Tibial nerve (tissue), 3 donors: ENCODE results near the gene UBL4A.
"Not testable (repeated sequence)": the region's sequence is repeated elsewhere in the genome, so short reads cannot be mapped to it uniquely, and the experiment has no call there.

Experiments
- CTCF ChIP-seq, 5 experiments: fragments of 200-600 bp in 3 of 5; fragments of 450-650 bp in 2 of 5; sonication (generic) in 3 of 5; IDR thresholded peaks; one replicate each; pipeline ENCODE4 v1.5.1; 2016 to 2019; ENCODE audit warnings: antibody characterized with exemption in 5 of 5, mild to moderate bottlenecking in 3 of 5, moderate library complexity in 2 of 5
- POLR2A ChIP-seq, 2 donors: fragments of 450-650 bp; IDR thresholded peaks; one replicate each; pipeline ENCODE4 v1.6.1; 2017; ENCODE audit warnings: antibody characterized with exemption in 2 of 2, mild to moderate bottlenecking in 2 of 2, moderate library complexity in 2 of 2

DNA sequence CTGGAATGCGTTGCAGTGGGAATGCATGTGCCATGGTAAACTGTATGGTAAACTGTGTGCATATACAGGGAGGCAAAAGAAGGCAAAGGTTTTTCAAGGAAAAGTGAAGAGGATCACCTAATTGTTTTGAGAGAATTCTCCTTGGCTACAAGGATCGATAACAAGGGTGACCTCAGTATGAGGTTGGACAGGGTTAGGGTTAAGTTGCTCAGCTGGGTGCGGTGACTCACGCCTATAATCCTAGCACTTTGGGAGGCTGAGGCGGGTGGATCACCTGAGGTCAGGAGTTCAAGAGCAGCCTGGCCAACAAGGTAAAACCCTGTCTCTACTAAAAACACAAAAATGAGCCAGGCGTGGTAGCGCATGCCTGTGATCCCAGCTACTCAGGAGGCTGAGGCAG, 15.0 kb upstream of the UBL4A start:
- not testable (repeated sequence) for TF ChIP-seq CTCF, POLR2A (IDR thresholded peaks at IDR 0.05)
